Effector memory CD8-positive, alpha-beta T cell (primary cell): Measurements from ENCODE around the gene CDYL.

ENCODE experiments used
- ATAC-seq: fragments of 150-1000 bp; cut with Tn5 transposase; replicated peaks from 2 replicates; pipeline ENCODE4 v1.10.0; 2021; ENCODE audit warnings: mild to moderate bottlenecking, moderate library complexity
- DNase-seq, 3 experiments: peaks; one replicate each; pipeline ENCODE4 v3.0.0; 2021
- H3K27ac Mint-ChIP-seq, 2 donors: one replicate each; pipeline ENCODE4 v1.8.0; 2022; ENCODE audit warnings: mild to moderate bottlenecking in 2 of 2, mixed read lengths in 2 of 2, moderate library complexity in 2 of 2
- H3K27me3 Mint-ChIP-seq, 2 donors: one replicate each; pipeline ENCODE4 v1.8.0; 2022; ENCODE audit warnings: mixed read lengths in 2 of 2
- H3K36me3 Mint-ChIP-seq: one replicate; pipeline ENCODE4 v1.8.0; 2022; ENCODE audit warnings: mild to moderate bottlenecking, moderate library complexity, mixed read lengths; ENCODE audit not compliant: insufficient read depth
- H3K4me1 Mint-ChIP-seq, 2 donors: one replicate each; pipeline ENCODE4 v1.8.0; 2022; ENCODE audit warnings: low read depth in 2 of 2, mixed read lengths in 2 of 2
- H3K4me3 Mint-ChIP-seq, 2 donors: one replicate each; pipeline ENCODE4 v1.8.0; 2022; ENCODE audit warnings: mild to moderate bottlenecking in 2 of 2, mixed read lengths in 2 of 2, moderate library complexity in 2 of 2
- H3K9me3 Mint-ChIP-seq, 2 donors: one replicate each; pipeline ENCODE4 v1.8.0; 2022; ENCODE audit warnings: mixed read lengths in 2 of 2

Gene CDYL

DNA sequence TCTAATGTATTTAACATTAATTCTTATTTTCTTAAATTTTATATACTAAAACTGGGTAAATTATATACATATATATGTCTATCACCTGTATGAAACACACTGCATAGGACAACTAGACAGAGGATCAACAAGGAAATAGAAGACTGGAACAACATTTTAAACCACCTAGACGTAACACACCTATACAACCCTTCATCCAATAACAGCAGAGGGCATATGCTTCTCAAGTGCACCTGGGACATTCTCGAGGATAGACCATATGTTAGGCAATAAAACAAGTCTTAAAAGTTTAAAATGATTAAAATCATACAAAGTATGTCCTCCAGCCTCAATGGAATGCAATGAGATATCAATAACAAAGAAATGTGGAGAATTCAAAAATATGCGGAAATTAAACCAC is 182.4 kb downstream of the CDYL start:
- no peak for ATAC-seq

GRCh38 chr6:4961322-4962168 is 185.3 kb downstream of the CDYL start:
- ATAC-seq (no peak), DNase-seq (no peak)
- no peaks in the 10 kb centered on the region for H3K4me1 Mint-ChIP-seq
- peaks cover 5 to 23% of the 10 kb centered on the region in 2 donors for H3K27me3 Mint-ChIP-seq
- no peaks in the 10 kb centered on the region for H3K9me3 Mint-ChIP-seq
- peaks cover 5% of the 10 kb centered on the region for H3K36me3 Mint-ChIP-seq
- H3K27ac Mint-ChIP-seq: no peak overlapping the region
- no peak overlapping the region for H3K4me3 Mint-ChIP-seq

More for the DNA sequence above, 182.4 kb downstream of the CDYL start:
- Mint-ChIP-seq H3K4me1 (no peaks in the 10 kb centered on the region), H3K36me3 (peaks cover 12% of the 10 kb centered on the region), H3K4me3 (no peak overlapping the region), H3K9me3 (no peaks in the 10 kb centered on the region), H3K27me3 (no peaks in the 10 kb centered on the region), H3K27ac (no peak overlapping the region)
- DNase-seq: no peak

GRCh38 chr6:4962905-4963304 is 186.7 kb downstream of the CDYL start:
- peaks cover 4% of the 10 kb centered on the region for H3K36me3 Mint-ChIP-seq
- H3K4me1 Mint-ChIP-seq: no peaks in the 10 kb centered on the region
- no peak overlapping the region for H3K4me3 Mint-ChIP-seq
- H3K27ac Mint-ChIP-seq: no peak overlapping the region
- DNase-seq (no peak), ATAC-seq (no peak)
- H3K27me3 Mint-ChIP-seq: peaks cover 5 to 23% of the 10 kb centered on the region in 2 donors
- H3K9me3 Mint-ChIP-seq: no peaks in the 10 kb centered on the region

DNA sequence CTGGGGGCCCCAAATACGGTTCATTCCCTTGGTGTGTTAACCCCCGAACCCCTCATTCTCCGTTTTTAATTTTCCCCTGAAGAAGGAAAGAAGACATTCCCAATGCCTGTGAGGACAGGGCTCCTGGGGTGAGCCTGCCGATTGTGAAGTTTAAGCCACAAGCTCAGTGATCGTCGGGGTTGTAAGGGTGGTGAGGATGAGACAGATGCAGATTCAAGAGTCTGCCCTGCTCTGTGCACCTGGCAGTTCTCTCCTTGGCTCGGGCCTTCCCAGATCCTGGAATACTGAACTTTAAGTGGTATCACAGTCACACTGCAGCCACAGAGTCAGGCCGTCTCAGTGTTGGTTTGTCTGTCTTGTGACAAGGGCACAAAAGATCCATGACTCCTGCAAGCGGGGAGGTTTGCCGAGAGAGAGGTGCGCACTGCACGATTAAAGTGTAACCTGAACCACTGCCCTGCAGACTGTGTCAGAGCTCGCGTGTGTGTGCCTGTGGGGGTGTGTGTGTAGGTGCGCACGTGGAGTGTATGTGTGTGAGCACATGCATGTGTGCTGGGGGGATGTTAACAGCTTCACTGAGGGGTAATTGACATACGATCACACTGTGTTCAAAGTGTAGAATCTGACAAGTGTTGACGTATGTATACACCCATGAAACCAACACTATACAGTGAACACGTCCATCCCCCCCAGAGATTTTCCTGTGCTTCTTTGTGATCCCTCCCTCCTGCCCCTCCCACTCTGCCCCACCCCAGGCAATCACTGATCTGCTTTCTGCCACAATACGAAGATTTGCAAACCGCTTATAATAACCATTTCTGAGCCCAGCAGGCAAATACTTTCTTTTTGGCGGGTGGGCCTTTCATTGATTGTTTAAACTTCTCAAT is 188.7 kb downstream of the CDYL start:
- peaks cover 9 to 25% of the 10 kb centered on the region in 2 donors for H3K27me3 Mint-ChIP-seq
- DNase-seq (no peak), ATAC-seq (no peak)
- H3K4me1 Mint-ChIP-seq: no peaks in the 10 kb centered on the region
- H3K36me3 Mint-ChIP-seq: peaks cover 4% of the 10 kb centered on the region
- no peak overlapping the region for H3K4me3 Mint-ChIP-seq
- no peaks in the 10 kb centered on the region for H3K9me3 Mint-ChIP-seq
- H3K27ac Mint-ChIP-seq: no peak overlapping the region

DNA sequence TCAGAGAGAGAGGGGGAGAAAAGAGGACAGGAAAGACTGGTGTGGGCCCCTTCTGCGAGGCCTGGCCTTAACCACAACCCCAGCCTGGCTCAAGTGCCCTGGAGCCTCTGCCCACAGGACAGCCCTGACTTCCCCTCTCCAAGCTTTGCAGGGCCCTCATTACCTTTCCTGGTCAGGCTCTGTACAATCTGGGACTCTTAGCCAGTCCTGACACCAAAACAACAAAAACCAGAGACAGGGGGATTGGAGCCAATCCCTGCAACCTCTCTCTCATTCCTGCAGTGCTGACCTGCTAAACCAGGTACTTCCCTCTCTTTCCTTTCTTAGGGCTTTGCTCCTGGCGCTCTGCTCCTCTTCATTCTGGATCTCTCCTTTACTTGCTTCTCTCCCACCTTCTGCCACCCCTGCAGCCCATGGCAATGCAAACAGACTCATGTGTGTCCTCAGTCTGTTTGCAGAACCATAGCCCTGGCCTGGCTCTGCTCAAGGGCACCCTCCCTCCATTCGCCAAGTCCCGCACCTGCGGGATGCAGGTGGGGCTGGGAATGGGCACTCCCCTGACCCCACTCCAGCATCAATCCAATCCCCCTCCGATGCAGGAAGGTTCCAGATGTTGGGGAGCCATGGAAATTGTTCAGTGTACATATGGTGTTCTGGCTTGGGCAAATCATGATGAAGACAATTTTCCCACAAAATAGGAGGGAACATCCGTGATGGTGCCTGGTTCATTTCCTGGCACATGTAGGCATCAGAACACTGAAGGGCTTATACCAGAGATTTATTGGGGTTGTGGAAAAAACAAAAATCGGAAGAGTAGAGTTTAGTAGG is 189.6 kb downstream of the CDYL start:
- Mint-ChIP-seq H3K27me3 (peaks cover 17 to 34% of the 10 kb centered on the region in 2 donors), H3K36me3 (peaks cover 4% of the 10 kb centered on the region), H3K4me1 (no peaks in the 10 kb centered on the region), H3K4me3 (no peak overlapping the region), H3K9me3 (no peaks in the 10 kb centered on the region), H3K27ac (no peak overlapping the region)
- ATAC-seq (no peak), DNase-seq (no peak)

DNA sequence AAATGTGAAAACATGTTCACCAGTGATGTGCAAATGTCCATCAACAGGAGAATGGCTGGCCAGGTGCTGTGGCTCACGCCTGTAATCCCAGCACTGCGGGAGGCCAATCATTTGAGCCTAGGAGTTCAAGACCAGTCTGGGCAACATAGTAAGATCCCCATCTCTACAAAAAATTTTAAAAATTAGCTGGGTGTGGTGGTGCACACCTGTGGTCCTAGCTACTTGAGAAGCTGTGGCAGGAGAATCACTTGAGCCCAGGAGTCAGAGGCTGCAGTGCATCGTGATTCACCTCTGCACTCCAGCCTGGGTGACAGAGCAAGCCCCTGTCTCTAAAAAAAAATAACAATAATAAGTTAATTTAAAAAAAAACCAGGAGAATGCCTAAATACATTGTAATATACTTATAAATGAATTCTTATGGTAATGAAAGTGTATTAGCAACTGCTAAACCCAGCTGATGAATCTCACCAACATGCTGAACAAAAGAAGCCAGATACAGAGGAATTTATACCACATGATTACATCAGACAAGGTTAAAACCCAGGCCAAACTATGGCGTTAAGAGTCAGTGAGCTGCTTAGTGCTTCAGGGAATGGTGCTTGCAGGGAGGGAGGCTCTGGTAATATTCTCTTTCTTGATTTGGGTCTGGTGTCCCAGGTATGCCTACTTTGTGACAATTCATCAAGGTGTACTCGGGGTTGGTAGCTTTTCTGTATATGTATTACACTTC is 191.3 kb downstream of the CDYL start:
- Mint-ChIP-seq H3K27me3 (peaks cover 31 to 51% of the 10 kb centered on the region in 2 donors), H3K27ac (no peak overlapping the region), H3K4me3 (no peak overlapping the region), H3K9me3 (no peaks in the 10 kb centered on the region), H3K4me1 (no peaks in the 10 kb centered on the region), H3K36me3 (no peaks in the 10 kb centered on the region)
- no peak for DNase-seq
- no peak for ATAC-seq

GRCh38 chr6:4969609-4970285 is 193.5 kb downstream of the CDYL start:
- H3K27me3 Mint-ChIP-seq: peaks cover 29 to 46% of the 10 kb centered on the region in 2 donors
- H3K9me3 Mint-ChIP-seq: no peaks in the 10 kb centered on the region
- H3K36me3 Mint-ChIP-seq: no peaks in the 10 kb centered on the region
- no peak for DNase-seq
- H3K4me3 Mint-ChIP-seq: no peak overlapping the region
- H3K27ac Mint-ChIP-seq: no peak overlapping the region
- H3K4me1 Mint-ChIP-seq: no peaks in the 10 kb centered on the region
- ATAC-seq: no peak

GRCh38 chr6:4970739-4971395 is 194.7 kb downstream of the CDYL start:
- H3K36me3 Mint-ChIP-seq: no peaks in the 10 kb centered on the region
- H3K27me3 Mint-ChIP-seq: peaks cover 29 to 37% of the 10 kb centered on the region in 2 donors
- ATAC-seq (no peak), DNase-seq (no peak)
- no peak overlapping the region for H3K27ac Mint-ChIP-seq
- H3K4me3 Mint-ChIP-seq: no peak overlapping the region
- H3K9me3 Mint-ChIP-seq: no peaks in the 10 kb centered on the region
- no peaks in the 10 kb centered on the region for H3K4me1 Mint-ChIP-seq

DNA sequence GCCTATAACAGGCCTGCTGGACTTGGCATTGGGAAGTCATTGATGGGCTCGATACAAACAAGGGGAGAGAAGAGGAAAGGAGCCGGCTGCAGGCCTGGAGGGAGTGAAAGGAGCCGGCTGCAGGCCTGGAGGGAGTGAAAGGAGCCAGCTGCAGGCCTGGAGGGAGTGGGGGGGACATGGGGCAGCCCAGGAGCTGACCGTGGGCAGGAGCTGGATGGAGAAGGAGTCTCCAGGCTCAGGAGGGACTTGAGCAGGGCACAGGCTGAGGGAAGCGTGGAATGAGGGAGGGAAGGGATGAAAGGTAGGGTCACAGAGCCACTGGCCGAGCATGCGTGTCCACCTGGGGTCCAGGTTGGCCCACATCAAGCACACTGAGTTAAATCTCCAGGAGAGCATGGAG is 195.6 kb downstream of the CDYL start:
- Mint-ChIP-seq H3K4me3 (no peak overlapping the region), H3K36me3 (no peaks in the 10 kb centered on the region), H3K27me3 (peaks cover 37 to 40% of the 10 kb centered on the region in 2 donors), H3K27ac (no peak overlapping the region), H3K9me3 (peaks cover 0 to 2% of the 10 kb centered on the region in 2 donors), H3K4me1 (no peaks in the 10 kb centered on the region)
- ATAC-seq (no peak), DNase-seq (no peak)

DNA sequence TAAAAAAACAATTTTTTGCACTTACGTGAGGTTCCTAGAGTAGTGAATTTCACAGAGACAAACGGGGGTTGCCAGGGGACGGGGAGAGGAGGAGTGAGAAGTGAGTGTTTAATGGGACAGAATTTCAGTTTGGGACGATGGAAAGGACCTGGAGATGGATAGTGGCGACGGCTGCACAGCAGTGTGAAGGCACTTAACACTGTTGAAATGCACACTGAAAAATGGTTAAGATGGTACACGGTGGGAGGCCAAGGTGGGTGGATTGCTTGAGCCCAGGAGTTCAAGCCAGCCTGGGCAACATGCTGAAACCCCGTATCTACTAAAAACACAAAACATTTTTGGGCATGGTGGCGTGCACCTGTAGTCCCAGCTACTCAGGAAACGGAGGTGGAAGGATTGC is 196.2 kb downstream of the CDYL start:
- peaks cover 0 to 5% of the 10 kb centered on the region in 2 donors for H3K9me3 Mint-ChIP-seq
- no peak for ATAC-seq
- no peaks in the 10 kb centered on the region for H3K4me1 Mint-ChIP-seq
- peaks cover 43 to 46% of the 10 kb centered on the region in 2 donors for H3K27me3 Mint-ChIP-seq
- DNase-seq: no peak
- no peaks in the 10 kb centered on the region for H3K36me3 Mint-ChIP-seq
- no peak overlapping the region for H3K27ac Mint-ChIP-seq
- H3K4me3 Mint-ChIP-seq: no peak overlapping the region

DNA sequence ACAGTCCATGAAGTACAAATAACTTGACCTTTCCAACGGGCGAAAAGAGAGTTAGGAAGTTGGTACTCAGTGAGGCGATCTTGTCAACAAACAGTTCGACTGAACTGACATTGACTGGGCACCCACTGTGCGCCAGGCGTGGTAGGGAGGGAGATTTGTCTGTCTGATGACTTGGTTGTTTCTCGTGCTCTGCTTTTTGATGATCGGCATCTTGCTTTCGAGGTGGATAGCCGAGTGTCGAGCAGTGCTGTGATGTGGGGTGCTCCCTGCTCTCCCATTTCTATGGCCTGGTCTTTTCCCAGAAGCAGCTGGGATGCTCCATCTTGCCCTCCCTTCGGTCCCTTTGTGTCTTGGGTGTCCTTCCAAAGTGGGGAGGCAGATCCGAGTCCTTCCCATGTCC is 197.2 kb downstream of the CDYL start:
- H3K9me3 Mint-ChIP-seq: peaks cover 0 to 5% of the 10 kb centered on the region in 2 donors
- no peak overlapping the region for H3K4me3 Mint-ChIP-seq
- DNase-seq (no peak), ATAC-seq (no peak)
- H3K27me3 Mint-ChIP-seq: peaks cover 47 to 56% of the 10 kb centered on the region in 2 donors
- H3K27ac Mint-ChIP-seq: no peak overlapping the region
- no peaks in the 10 kb centered on the region for H3K4me1 Mint-ChIP-seq
- no peaks in the 10 kb centered on the region for H3K36me3 Mint-ChIP-seq
